Adipocyte (in vitro differentiated cells): ENCODE data around the gene CPXM1.

ENCODE experiments used
- DNase-seq: peaks from one replicate; pipeline ENCODE4 v3.0.0-alpha.2; 2015; ENCODE audit warnings: low read depth
- H3K27me3 ChIP-seq: replicated peaks from 2 replicates; pipeline ENCODE4 v1.7.0; 2013; ENCODE audit warnings: mild to moderate bottlenecking, low read length, moderate library complexity; ENCODE audit not compliant: control insufficient read depth, insufficient read depth
- H3K36me3 ChIP-seq: 2 replicates; pipeline ENCODE4 v1.7.0; 2013; ENCODE audit warnings: low read length, mild to moderate bottlenecking, moderate library complexity; ENCODE audit not compliant: control insufficient read depth, insufficient read depth, severe bottlenecking
- H3K4me1 ChIP-seq: 2 replicates; pipeline ENCODE4 v1.7.0; 2013; ENCODE audit warnings: mild to moderate bottlenecking, low read length, moderate library complexity; ENCODE audit not compliant: control insufficient read depth, insufficient read depth
- H3K4me3 ChIP-seq: 2 replicates; pipeline ENCODE4 v1.7.0; 2013; ENCODE audit warnings: mild to moderate bottlenecking, low read length, moderate library complexity
- H3K9ac ChIP-seq: 2 replicates; pipeline ENCODE4 v1.7.0; 2013; ENCODE audit warnings: mild to moderate bottlenecking, low read length, moderate library complexity
- H3K9me3 ChIP-seq: 2 replicates; pipeline ENCODE4 v1.7.0; 2013; ENCODE audit warnings: mild to moderate bottlenecking, low read length, moderate library complexity; ENCODE audit not compliant: control insufficient read depth

Gene CPXM1

DNA sequence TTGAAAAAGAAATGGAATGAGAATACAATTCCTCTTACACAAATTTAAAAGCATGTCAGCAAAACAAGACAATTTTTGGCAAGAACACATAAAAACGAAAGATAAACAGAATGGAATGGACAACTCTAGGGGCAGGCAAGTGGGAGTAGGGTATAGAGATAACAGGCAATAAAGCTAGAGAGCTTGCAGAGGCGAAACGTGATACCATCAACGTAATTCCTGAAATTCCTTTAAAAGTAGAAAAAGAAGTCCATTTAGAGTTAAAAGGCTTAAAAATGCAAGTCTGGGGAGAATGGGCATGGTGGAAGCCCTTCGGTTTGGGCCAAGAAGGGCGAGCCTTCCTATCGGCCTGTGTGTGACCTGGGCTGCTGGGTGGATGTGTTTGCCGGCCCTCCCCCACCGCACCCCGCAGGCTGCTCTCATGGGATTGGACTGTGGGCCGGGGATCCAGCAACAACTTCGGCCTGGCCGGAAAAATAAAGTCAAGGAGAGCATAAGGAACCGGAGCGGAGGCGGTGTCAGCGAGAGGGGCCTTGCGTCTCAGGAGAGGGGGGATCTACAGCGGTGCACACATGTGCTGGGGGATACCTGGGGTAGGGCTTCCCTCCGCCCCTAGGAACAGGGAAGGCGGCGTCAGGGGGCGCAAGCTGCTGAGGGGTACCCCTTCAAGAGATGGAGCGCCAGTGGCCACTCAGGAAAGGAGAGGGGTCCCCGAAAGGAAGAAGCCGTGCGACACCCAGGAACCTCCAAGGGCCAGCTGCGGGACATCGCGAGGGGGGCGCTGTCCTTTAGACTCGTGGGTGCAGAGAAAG, 19.9 kb upstream of the CPXM1 start:
- no peaks in the 10 kb centered on the region for H3K27me3 ChIP-seq
- H3K36me3 ChIP-seq, result no peaks in the 10 kb centered on the region
- H3K4me3 ChIP-seq, result peak overlapping the region; percentile 20
- H3K9me3 ChIP-seq, result no peaks in the 10 kb centered on the region
- DNase-seq, result peak; percentile 55
- H3K4me1 ChIP-seq, result peaks cover 57% of the 10 kb centered on the region
- H3K9ac ChIP-seq, result peak overlapping the region; percentile 18

DNA sequence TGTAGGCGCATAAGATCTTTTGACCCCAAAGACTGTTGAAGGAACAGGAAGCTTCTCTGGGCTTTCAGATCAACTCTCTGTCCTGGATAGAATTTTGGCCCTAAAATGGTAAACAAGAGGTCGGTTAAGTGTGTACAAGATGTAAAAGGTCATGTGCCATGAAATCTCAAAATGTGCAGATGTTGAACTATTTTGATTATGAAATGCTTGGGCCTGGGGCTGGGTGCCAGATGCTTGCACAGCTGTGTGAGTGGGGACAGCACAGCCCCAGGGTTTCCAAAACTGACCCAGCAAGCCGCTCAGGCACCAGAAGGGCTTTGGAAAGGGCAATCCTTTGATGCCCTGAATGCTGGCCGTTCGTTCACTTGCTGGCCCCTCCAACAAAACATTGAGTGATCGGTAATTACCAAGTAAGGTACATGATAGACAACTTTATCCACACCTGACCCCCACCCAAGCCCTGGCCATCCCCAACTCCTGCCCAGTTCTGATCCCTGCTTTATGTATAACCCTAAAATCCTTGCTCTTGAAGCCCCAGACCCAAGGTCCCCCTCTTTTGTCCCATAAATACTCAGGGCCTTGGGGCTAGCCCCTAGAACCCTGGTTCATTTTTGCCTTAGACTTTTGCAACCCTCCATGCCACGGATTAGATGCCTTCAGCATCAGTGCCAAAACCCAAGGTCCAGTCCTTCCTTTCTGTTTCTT, 17.6 kb upstream of the CPXM1 start:
- Histone ChIP-seq H3K4me3 (peak overlapping the region; percentile 8), H3K36me3 (no peaks in the 10 kb centered on the region), H3K9ac (no peak overlapping the region), H3K9me3 (no peaks in the 10 kb centered on the region), H3K4me1 (peaks cover 73% of the 10 kb centered on the region), H3K27me3 (no peaks in the 10 kb centered on the region)
- peak; percentile 39 for DNase-seq

DNA sequence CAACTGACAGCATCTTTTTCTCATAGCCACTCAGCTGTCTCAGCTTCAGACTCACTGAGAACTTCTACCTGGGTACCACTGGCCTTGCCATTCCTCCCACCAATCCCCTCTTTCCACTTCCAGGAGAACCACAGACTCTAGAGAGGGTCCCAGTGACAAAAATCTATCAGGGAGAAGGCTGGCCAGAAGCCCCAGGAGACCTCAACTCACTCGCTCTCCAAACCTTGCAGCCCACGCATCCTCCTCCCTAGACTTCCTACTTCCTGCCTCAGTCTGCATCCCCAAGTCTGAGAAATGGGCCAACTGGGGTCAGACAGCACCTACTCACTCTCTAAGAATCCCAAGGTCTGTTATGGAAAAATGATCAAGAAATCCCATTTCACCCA, 16.9 kb upstream of the CPXM1 start:
- DNase-seq, result no peak
- H3K27me3 ChIP-seq, result no peaks in the 10 kb centered on the region

DNA sequence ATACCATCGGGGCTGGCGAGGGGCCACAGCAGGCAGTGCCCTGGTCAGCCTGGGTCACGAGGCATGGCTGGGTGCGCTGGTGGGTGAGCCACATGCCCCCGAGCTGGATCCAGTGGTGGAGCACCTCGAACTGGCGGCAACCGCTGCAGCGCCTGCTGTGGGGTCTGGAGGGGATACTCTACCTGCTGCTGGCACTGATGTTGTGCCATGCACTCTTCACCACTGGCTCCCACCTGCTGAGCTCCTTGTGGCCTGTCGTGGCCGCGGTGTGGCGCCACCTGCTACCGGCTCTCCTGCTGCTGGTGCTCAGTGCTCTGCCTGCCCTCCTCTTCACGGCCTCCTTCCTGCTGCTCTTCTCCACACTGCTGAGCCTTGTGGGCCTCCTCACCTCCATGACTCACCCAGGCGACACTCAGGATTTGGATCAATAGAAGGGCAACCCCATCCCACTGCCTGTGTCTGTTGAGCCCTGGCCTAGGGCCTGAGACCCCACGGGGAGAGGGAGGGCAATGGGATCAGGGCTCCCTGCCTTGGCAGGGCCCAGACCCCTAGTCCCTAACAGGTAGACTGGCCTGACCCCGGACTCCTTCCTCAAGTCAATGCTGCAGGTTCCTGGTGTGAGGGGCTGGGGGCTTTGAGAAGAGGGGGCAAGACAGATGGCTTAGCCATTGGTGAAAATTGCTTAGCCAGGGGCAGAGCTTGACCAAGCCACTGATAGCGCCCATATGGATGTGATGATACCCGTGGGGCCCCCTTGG, 16.3 kb upstream of the CPXM1 start:
- Histone ChIP-seq H3K9me3 (peaks cover 9% of the 10 kb centered on the region), H3K36me3 (no peaks in the 10 kb centered on the region)
- DNase-seq, result no peak

More for the DNA sequence above, 16.9 kb upstream of the CPXM1 start:
- H3K4me3 ChIP-seq, result peak overlapping the region; percentile 8
- H3K36me3 ChIP-seq, result no peaks in the 10 kb centered on the region
- peaks cover 73% of the 10 kb centered on the region for H3K4me1 ChIP-seq
- peaks cover 3% of the 10 kb centered on the region for H3K9me3 ChIP-seq
- no peak overlapping the region for H3K9ac ChIP-seq

DNA sequence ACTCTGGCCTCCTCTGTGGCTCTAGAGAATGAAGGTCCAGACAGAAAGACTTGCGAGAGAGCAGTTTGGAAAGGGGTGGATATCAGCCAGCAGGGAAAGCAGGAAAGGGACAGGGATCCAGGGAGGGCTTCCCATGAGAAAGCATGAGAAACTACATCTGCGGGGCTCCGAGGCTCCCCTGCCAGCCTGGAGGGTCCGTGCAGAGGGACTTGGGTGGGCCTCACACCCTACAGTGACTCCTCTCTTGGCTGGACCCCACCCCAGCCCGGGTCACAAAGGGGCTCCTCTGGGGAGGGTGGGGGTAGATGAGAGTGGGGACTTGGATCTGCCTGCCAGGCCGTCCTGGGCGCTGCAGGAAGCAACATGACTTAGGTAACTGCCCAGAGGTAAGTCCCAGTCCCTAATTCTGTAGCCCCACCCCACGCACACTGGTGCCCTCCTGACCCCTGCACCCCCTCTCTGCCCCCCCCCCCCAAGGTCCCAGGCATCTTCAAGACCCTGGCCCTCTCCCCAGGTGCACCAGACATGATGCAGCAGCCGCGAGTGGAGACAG, 15.7 kb upstream of the CPXM1 start, which contains the start of gene TMEM239:
Gene TMEM239 (plus strand): TSS at position 335 of the 553 bp plus-strand sequence. CDS start 191 bp downstream, at position 526.
- peaks cover 14% of the 10 kb centered on the region for H3K9me3 ChIP-seq
- no peak for DNase-seq
- no peaks in the 10 kb centered on the region for H3K27me3 ChIP-seq

More for the DNA sequence above, 16.3 kb upstream of the CPXM1 start:
- peaks cover 73% of the 10 kb centered on the region for H3K4me1 ChIP-seq
- no peak overlapping the region for H3K9ac ChIP-seq
- no peak overlapping the region for H3K4me3 ChIP-seq
- H3K27me3 ChIP-seq, result no peaks in the 10 kb centered on the region

DNA sequence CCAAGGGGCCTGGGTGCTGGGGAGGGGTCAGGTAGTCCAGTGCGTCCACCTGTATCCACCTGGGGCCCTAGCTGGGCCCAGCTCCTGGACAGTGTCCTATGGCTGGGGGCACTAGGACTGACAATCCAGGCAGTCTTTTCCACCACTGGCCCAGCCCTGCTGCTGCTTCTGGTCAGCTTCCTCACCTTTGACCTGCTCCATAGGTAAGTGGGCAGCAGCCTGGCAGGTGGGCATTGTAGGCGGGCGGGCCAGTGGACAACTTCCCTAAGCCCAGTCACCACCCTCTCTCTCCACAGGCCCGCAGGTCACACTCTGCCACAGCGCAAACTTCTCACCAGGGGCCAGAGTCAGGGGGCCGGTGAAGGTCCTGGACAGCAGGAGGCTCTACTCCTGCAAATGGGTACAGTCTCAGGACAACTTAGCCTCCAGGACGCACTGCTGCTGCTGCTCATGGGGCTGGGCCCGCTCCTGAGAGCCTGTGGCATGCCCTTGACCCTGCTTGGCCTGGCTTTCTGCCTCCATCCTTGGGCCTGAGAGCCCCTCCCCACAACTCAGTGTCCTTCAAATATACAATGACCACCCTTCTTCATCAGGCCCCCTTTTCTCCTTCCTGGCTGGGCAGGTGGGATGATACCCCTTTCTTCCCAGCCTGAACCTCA, 14.9 kb upstream of the CPXM1 start:
- peaks cover 66% of the 10 kb centered on the region for H3K4me1 ChIP-seq
- peak overlapping the region; percentile 51 for H3K9ac ChIP-seq
- DNase-seq, result no peak
- no peaks in the 10 kb centered on the region for H3K36me3 ChIP-seq
- peak overlapping the region; percentile 48 for H3K4me3 ChIP-seq
- H3K27me3 ChIP-seq, result no peaks in the 10 kb centered on the region
- peaks cover 14% of the 10 kb centered on the region for H3K9me3 ChIP-seq

More for the DNA sequence above, 15.7 kb upstream of the CPXM1 start, which contains the start of gene TMEM239:
- H3K36me3 ChIP-seq, result no peaks in the 10 kb centered on the region
- H3K4me3 ChIP-seq, result peak within 1 kb of the TSS; percentile 48
- peak within 1 kb of the TSS; percentile 51 for H3K9ac ChIP-seq
- peaks cover 69% of the 10 kb centered on the region for H3K4me1 ChIP-seq

DNA sequence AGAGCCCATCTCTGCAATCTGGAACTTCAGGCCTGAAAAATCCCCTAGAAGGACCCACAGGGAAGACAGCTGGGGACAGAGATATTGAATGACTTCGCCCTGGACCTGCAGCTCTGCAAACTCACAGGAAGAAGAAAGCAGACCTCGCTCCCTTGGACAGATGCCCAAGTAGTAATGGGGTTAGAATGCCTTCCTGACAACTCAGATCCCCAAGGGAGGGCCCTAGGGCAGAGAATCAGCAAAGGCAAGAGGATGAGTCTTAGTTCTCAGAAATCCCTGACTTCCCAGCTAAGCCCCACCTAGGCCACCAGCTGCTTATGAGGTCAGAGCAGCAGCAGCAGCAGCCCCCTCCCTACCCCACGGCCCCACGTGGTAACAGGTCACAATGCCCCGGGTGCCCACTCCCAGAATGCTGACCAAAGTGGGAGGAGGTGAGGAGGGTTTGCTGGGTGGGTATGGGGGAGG, 14.2 kb upstream of the CPXM1 start, which contains the start of gene C20orf141:
Gene C20orf141 (plus strand): TSS at position 401 of the 465 bp plus-strand sequence. CDS start 198 bp downstream, outside the sequence.
- H3K4me3 ChIP-seq, result peak within 1 kb of the TSS; percentile 48
- H3K9me3 ChIP-seq, result peaks cover 14% of the 10 kb centered on the region
- peak; percentile 93 for DNase-seq
- peaks cover 59% of the 10 kb centered on the region for H3K4me1 ChIP-seq
- H3K27me3 ChIP-seq, result no peaks in the 10 kb centered on the region
- no peaks in the 10 kb centered on the region for H3K36me3 ChIP-seq
- H3K9ac ChIP-seq, result peak within 1 kb of the TSS; percentile 51

DNA sequence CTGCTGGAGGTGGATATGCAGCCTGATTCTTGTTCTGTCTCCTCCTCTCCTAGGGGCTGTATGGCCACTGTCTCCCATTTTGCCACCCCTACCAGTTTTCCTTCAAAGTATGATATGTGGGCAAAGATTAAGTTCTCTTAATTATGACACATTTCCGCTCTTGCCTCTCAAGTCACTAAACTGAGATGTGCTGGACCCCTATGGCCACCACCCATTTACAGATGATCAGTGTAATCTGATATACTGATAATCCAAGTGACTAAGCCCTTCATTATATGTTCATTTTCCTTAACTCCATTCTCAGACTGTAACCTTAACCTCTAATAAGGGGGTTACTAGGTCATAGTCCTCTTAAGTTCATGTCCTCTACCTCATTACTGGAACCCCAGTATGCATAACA, 13.6 kb upstream of the CPXM1 start:
- Histone ChIP-seq H3K27me3 (no peaks in the 10 kb centered on the region), H3K4me1 (peaks cover 53% of the 10 kb centered on the region), H3K9ac (no peak overlapping the region), H3K36me3 (no peaks in the 10 kb centered on the region), H3K9me3 (peaks cover 14% of the 10 kb centered on the region), H3K4me3 (peak overlapping the region; percentile 17)
- DNase-seq, result no peak

DNA sequence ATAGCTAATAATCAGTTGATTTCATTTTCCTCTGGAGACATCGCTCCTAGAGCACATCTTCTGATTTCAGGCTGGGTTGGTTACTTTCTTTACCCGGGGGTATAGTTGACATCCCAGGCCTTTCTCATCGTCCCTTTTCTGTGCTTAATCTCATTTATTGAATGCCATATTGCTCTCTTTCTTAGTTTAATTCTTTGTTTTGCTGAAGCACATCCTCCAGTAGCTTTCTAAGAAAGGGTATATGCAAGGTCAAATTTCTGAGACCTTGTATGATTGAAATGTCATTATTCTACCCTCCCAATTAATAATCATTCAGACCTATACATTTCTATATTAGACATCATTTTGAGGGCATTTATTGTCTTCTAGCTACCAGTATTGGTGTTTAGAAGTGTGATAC, 11.8 kb upstream of the CPXM1 start:
- Histone ChIP-seq H3K9ac (no peak overlapping the region), H3K4me3 (no peak overlapping the region), H3K27me3 (peaks cover 6% of the 10 kb centered on the region), H3K4me1 (peaks cover 34% of the 10 kb centered on the region), H3K9me3 (peaks cover 14% of the 10 kb centered on the region), H3K36me3 (no peaks in the 10 kb centered on the region)
- DNase-seq, result no peak

DNA sequence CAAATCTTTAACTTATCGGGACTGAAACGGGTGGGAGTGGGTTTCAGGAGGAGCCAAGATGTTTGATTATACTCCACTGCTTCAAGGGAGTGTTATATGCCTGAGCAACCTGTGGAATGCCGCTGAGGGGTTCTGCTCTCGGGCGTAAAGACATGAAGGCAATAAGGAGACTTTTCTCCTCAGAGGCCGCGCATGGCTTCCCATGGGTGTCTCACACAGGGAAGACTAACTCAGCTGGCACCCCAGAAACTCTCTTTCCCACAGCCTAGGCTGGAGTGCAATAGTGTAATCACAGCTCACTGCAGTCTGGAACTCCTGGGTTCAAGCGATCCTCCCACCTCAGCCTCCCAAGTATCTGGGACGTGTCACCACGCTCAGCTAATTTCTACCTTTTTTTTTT, 9.3 kb upstream of the CPXM1 start:
- Histone ChIP-seq H3K36me3 (no peaks in the 10 kb centered on the region), H3K4me1 (peaks cover 18% of the 10 kb centered on the region), H3K4me3 (no peak overlapping the region), H3K27me3 (peaks cover 29% of the 10 kb centered on the region), H3K9me3 (peaks cover 14% of the 10 kb centered on the region), H3K9ac (no peak overlapping the region)
- no peak for DNase-seq
